HEK293T (cell line): Measurements from ENCODE around the gene UBASH3A.

Experiments used
- ARNT ChIP-seq: fragments of 450-650 bp; IDR thresholded peaks from 2 replicates; pipeline ENCODE4 v1.6.1; 2017; ENCODE audit warnings: mild to moderate bottlenecking
- BHLHE40 ChIP-seq: fragments of 450-650 bp; IDR thresholded peaks from 2 replicates; pipeline ENCODE4 v1.6.1; 2016; ENCODE audit warnings: mild to moderate bottlenecking, moderate library complexity, borderline replicate concordance
- CTBP1 ChIP-seq: fragments of 450-650 bp; IDR thresholded peaks from 2 replicates; pipeline ENCODE4 v1.6.1; 2016; ENCODE audit warnings: borderline replicate concordance
- ELF4 ChIP-seq: fragments of 450-650 bp; IDR thresholded peaks from 2 replicates; pipeline ENCODE4 v1.6.1; 2017; ENCODE audit warnings: antibody characterized with exemption
- FOXA1 ChIP-seq: fragments of 450-650 bp; IDR thresholded peaks from 2 replicates; pipeline ENCODE4 v1.6.1; 2016; ENCODE audit warnings: mild to moderate bottlenecking
- FOXK2 ChIP-seq: fragments of 450-650 bp; IDR thresholded peaks from 2 replicates; pipeline ENCODE4 v1.6.1; 2016; ENCODE audit warnings: mild to moderate bottlenecking
- FOXM1 ChIP-seq: fragments of 450-650 bp; IDR thresholded peaks from 2 replicates; pipeline ENCODE4 v1.6.1; 2017; ENCODE audit warnings: mild to moderate bottlenecking, borderline replicate concordance
- HDGF ChIP-seq: fragments of 450-650 bp; IDR thresholded peaks from 2 replicates; pipeline ENCODE4 v1.6.1; 2017; ENCODE audit warnings: antibody characterized with exemption, borderline replicate concordance
- L3MBTL2 ChIP-seq: fragments of 450-650 bp; conservative IDR thresholded peaks from 2 replicates; pipeline ENCODE4 v1.6.1; 2016; ENCODE audit warnings: mild to moderate bottlenecking
- NFRKB ChIP-seq: fragments of 450-650 bp; IDR thresholded peaks from 2 replicates; pipeline ENCODE4 v1.6.1; 2016; ENCODE audit warnings: mild to moderate bottlenecking, moderate library complexity
- SP1 ChIP-seq: fragments of 450-650 bp; IDR thresholded peaks from 2 replicates; pipeline ENCODE4 v1.6.1; 2017
- TARDBP ChIP-seq: fragments of 450-650 bp; IDR thresholded peaks from 2 replicates; pipeline ENCODE4 v1.6.1; 2016

GRCh38 chr21:42460391-42461184 is 56.9 kb downstream of the UBASH3A start:
- TF ChIP-seq FOXM1 (no peak), BHLHE40 (no peak), SP1 (no peak), ELF4 (no peak), HDGF (no peak), FOXK2 (no peak), NFRKB (no peak), FOXA1 (no peak), ARNT (no peak), CTBP1 (no peak), L3MBTL2 (no peak), TARDBP (no peak)
